SK-N-SH treated with all-trans-retinoic acid at 6 μM for 48 hours (cell line): ENCODE results near the gene VPS26B.
"Not testable (repeated sequence)": the region's sequence is repeated elsewhere in the genome, so short reads cannot be mapped to it uniquely, and the experiment has no call there.

Experiments
- ATAC-seq: fragments of 200-7000 bp; cut with Tn5 transposase; 3 replicates; pipeline ENCODE4 v1.9.1; 2020; ENCODE audit warnings: mild to moderate bottlenecking, moderate library complexity
- ARNTL ChIP-seq: fragments of 450-650 bp; formaldehyde crosslinking; IDR thresholded peaks from 2 replicates; pipeline ENCODE4 v1.5.0; 2020; ENCODE audit warnings: low read depth, mild to moderate bottlenecking, moderate library complexity, borderline replicate concordance
- BACH2 ChIP-seq: fragments of 250-450 bp; sonication (Bioruptor Pico); IDR thresholded peaks from 2 replicates; pipeline ENCODE4 v1.9.0; 2021; ENCODE audit warnings: mild to moderate bottlenecking, borderline replicate concordance
- CREB5 ChIP-seq: fragments of 250-450 bp; sonication (Bioruptor Pico); IDR thresholded peaks from 2 replicates; pipeline ENCODE4 v1.5.1; 2020; ENCODE audit warnings: low read depth, mild to moderate bottlenecking, moderate library complexity
- CSDC2 ChIP-seq: fragments of 250-450 bp; sonication (Bioruptor Pico); IDR thresholded peaks from 2 replicates; pipeline ENCODE4 v1.5.0; 2020; ENCODE audit warnings: mild to moderate bottlenecking, moderate library complexity
- CSRNP3 ChIP-seq: fragments of 250-450 bp; sonication (Bioruptor Pico); IDR thresholded peaks from 2 replicates; pipeline ENCODE4 v1.5.1; 2021; ENCODE audit warnings: mild to moderate bottlenecking, moderate library complexity
- ESRRG ChIP-seq: fragments of 250-450 bp; sonication (Bioruptor Pico); IDR thresholded peaks from 2 replicates; pipeline ENCODE4 v1.6.1; 2021; ENCODE audit warnings: mild to moderate bottlenecking
- GLIS3 ChIP-seq: fragments of 250-450 bp; sonication (Bioruptor Pico); IDR thresholded peaks from 2 replicates; pipeline ENCODE4 v1.5.0; 2020; ENCODE audit warnings: mild to moderate bottlenecking, moderate library complexity
- ISL1 ChIP-seq: fragments of 250-450 bp; sonication (Bioruptor Pico); IDR thresholded peaks from 2 replicates; pipeline ENCODE4 v2.1.2; 2022; ENCODE audit warnings: mild to moderate bottlenecking, moderate library complexity
- OSR1 ChIP-seq: fragments of 250-450 bp; sonication (Bioruptor Pico); IDR thresholded peaks from 2 replicates; pipeline ENCODE4 v1.8.0; 2022; ENCODE audit warnings: moderate library complexity, mild to moderate bottlenecking, inconsistent platforms
- PATZ1 ChIP-seq: fragments of 250-450 bp; sonication (Bioruptor Pico); IDR thresholded peaks from 2 replicates; pipeline ENCODE4 v1.8.0; 2020; ENCODE audit warnings: mild to moderate bottlenecking, moderate library complexity, borderline replicate concordance
- POU6F1 ChIP-seq: fragments of 250-450 bp; sonication (Bioruptor Pico); IDR thresholded peaks from 2 replicates; pipeline ENCODE4 v1.8.0; 2021; ENCODE audit warnings: low read depth, mild to moderate bottlenecking, moderate library complexity, borderline replicate concordance
- PPARA ChIP-seq: fragments of 250-450 bp; sonication (Bioruptor Pico); IDR thresholded peaks from 2 replicates; pipeline ENCODE4 v1.5.0; 2020; ENCODE audit warnings: mild to moderate bottlenecking, borderline replicate concordance
- SNAI2 ChIP-seq: fragments of 250-450 bp; sonication (Bioruptor Pico); IDR thresholded peaks from 2 replicates; pipeline ENCODE4 v1.5.0; 2020; ENCODE audit warnings: mild to moderate bottlenecking, moderate library complexity
- TCF4 ChIP-seq: fragments of 250-450 bp; sonication (Bioruptor Pico); IDR thresholded peaks from 2 replicates; pipeline ENCODE4 v1.8.0; 2021; ENCODE audit warnings: mild to moderate bottlenecking, moderate library complexity, borderline replicate concordance
- TOX ChIP-seq: fragments of 250-450 bp; sonication (Bioruptor Pico); IDR thresholded peaks from 2 replicates; pipeline ENCODE4 v1.8.0; 2021; ENCODE audit warnings: mild to moderate bottlenecking, moderate library complexity, borderline replicate concordance
- TSHZ2 ChIP-seq: fragments of 250-450 bp; sonication (Bioruptor Pico); IDR thresholded peaks from 2 replicates; pipeline ENCODE4 v1.5.0; 2020; ENCODE audit warnings: mild to moderate bottlenecking, moderate library complexity
- ZC3H10 ChIP-seq: fragments of 250-450 bp; sonication (Bioruptor Pico); IDR thresholded peaks from 2 replicates; pipeline ENCODE4 v1.5.1; 2021; ENCODE audit warnings: mild to moderate bottlenecking, moderate library complexity
- ZFP3 ChIP-seq: fragments of 250-450 bp; sonication (Bioruptor Pico); IDR thresholded peaks from 2 replicates; pipeline ENCODE4 v1.5.0; 2020; ENCODE audit warnings: mild to moderate bottlenecking, moderate library complexity
- ZFP30 ChIP-seq: fragments of 450-650 bp; formaldehyde crosslinking; IDR thresholded peaks from 2 replicates; pipeline ENCODE4 v1.5.0; 2022; ENCODE audit warnings: mild to moderate bottlenecking, moderate library complexity
- ZNF70 ChIP-seq: fragments of 450-650 bp; formaldehyde crosslinking; IDR thresholded peaks from 2 replicates; pipeline ENCODE4 v1.5.0; 2020; ENCODE audit warnings: mild to moderate bottlenecking, moderate library complexity
- ZNF8 ChIP-seq: fragments of 450-650 bp; formaldehyde crosslinking; IDR thresholded peaks from 2 replicates; pipeline ENCODE4 v1.5.0; 2020; ENCODE audit warnings: mild to moderate bottlenecking, moderate library complexity

VPS26B gene

GRCh38 chr11:134181707-134182106, 42.8 kb upstream of the VPS26B start:
- no peak for TF ChIP-seq PATZ1
- no peak for TF ChIP-seq ISL1 (CRISPR knock-in tag)
- no peak for TF ChIP-seq ARNTL (CRISPR knock-in tag)
- TF ChIP-seq TOX = no peak
- TF ChIP-seq SNAI2 (CRISPR knock-in tag) = no peak
- TF ChIP-seq CREB5 = no peak
- no peak for TF ChIP-seq ZNF70 (CRISPR knock-in tag)
- no peak for TF ChIP-seq GLIS3 (CRISPR knock-in tag)
- TF ChIP-seq PPARA (CRISPR knock-in tag) = no peak
- ATAC-seq = no peak

GRCh38 chr11:134188092-134188491, 36.4 kb upstream of the VPS26B start:
- not testable (repeated sequence) for ATAC-seq

GRCh38 chr11:134196756-134197155, 27.7 kb upstream of the VPS26B start:
- no peak for TF ChIP-seq ZNF70 (CRISPR knock-in tag)
- no peak for TF ChIP-seq OSR1 (CRISPR knock-in tag)
- TF ChIP-seq ZNF8 (CRISPR knock-in tag) = no peak
- no peak for TF ChIP-seq TSHZ2
- TF ChIP-seq TOX = no peak
- no peak for TF ChIP-seq PPARA (CRISPR knock-in tag)
- no peak for TF ChIP-seq ISL1 (CRISPR knock-in tag)
- no peak for TF ChIP-seq GLIS3 (CRISPR knock-in tag)
- no peak for TF ChIP-seq TCF4 (CRISPR knock-in tag)
- no peak for TF ChIP-seq BACH2 (CRISPR knock-in tag)
- no peak for TF ChIP-seq POU6F1 (CRISPR knock-in tag)
- no peak for TF ChIP-seq ARNTL (CRISPR knock-in tag)
- TF ChIP-seq ZC3H10 = no peak
- no peak for TF ChIP-seq PATZ1
- TF ChIP-seq CSDC2 (CRISPR knock-in tag) = no peak
- TF ChIP-seq ZFP3 (CRISPR knock-in tag) = no peak
- TF ChIP-seq SNAI2 (CRISPR knock-in tag) = no peak
- TF ChIP-seq CSRNP3 (CRISPR knock-in tag) = no peak
- TF ChIP-seq ESRRG (CRISPR knock-in tag) = no peak
- no peak for TF ChIP-seq ZFP30 (CRISPR knock-in tag)
- ATAC-seq = no peak
